Activated B cell treated with CpG ODN at 0.5 μM for 24 hours (primary cell): ENCODE measurements around the gene NEIL1. TPM values are rescaled to one million over a fixed set of nuclear protein-coding genes. Genes with fewer than 3 reads are reported as not detected.
"Not testable (repeated sequence)": the region's sequence is repeated elsewhere in the genome, so short reads cannot be mapped to it uniquely, and the experiment has no call there.

Source experiments
- ATAC-seq: fragments of 200-7000 bp; cut with Tn5 transposase; one replicate; pipeline ENCODE4 v1.10.0; 2021; ENCODE audit warnings: low read depth, mild to moderate bottlenecking, moderate library complexity
- CTCF ChIA-PET: fragments of 350-600 bp; sonication (Branson Sonifier 250); formaldehyde crosslinking; loops from one replicate; lab custom pipeline; 2021; ENCODE audit warnings: antibody characterized with exemption; lab: Charles Lee
- POLR2A ChIA-PET: fragments of 350-600 bp; sonication (Branson Sonifier 250); formaldehyde crosslinking; loops from one replicate; lab custom pipeline; 2021; ENCODE audit warnings: antibody characterized with exemption; lab: Charles Lee
- DNase-seq: peaks from one replicate; pipeline ENCODE4 v3.0.0; 2022
- H3K27ac Mint-ChIP-seq: one replicate; pipeline ENCODE4 v1.8.0; 2020; ENCODE audit warnings: mixed read lengths
- H3K27me3 Mint-ChIP-seq: one replicate; pipeline ENCODE4 v1.8.0; 2021; ENCODE audit warnings: mixed read lengths
- H3K36me3 Mint-ChIP-seq: one replicate; pipeline ENCODE4 v1.8.0; 2021; ENCODE audit warnings: low read depth, mixed read lengths
- H3K4me1 Mint-ChIP-seq: one replicate; pipeline ENCODE4 v1.8.0; 2021; ENCODE audit warnings: mixed read lengths
- H3K4me3 Mint-ChIP-seq: one replicate; pipeline ENCODE4 v1.8.0; 2020; ENCODE audit warnings: mild to moderate bottlenecking, mixed read lengths
- H3K9me3 Mint-ChIP-seq: one replicate; pipeline ENCODE4 v1.8.0; 2020; ENCODE audit warnings: mixed read lengths
- CTCF ChIP-seq: fragments of 200-600 bp; IDR thresholded peaks from one replicate; pipeline ENCODE4 v1.8.0; 2022; ENCODE audit warnings: antibody characterized with exemption, mild to moderate bottlenecking
- intact Hi-C: fragments of 100-400 bp; cut with micrococcal nuclease; formaldehyde crosslinking; loops from one replicate; pipeline ENCODE4 v1.15.1; 2024
- total RNA-seq: library from RNA; stranded (reverse); gene quantifications from 2 replicates; pipeline ENCODE4 v1.2.3, GENCODE V29; 2022

Gene NEIL1
- 25.5 and 35.8 TPM in 2 replicates for total RNA-seq

- TF ChIP-seq CTCF, result no peak
- Mint-ChIP-seq H3K27ac (peak within 1 kb of the TSS; percentile 85), H3K9me3 (peaks cover 7% of the 10 kb centered on the region), H3K4me3 (peak within 1 kb of the TSS; percentile 86), H3K4me1 (peaks cover 46% of the 10 kb centered on the region), H3K36me3 (peaks cover 11% of the 10 kb centered on the region), H3K27me3 (peaks cover 1% of the 10 kb centered on the region)
- POLR2A ChIA-PET, result interaction anchor here (0.8 to 3.5 kb wide), 6 partner anchors 21 to 293 kb away, joined by 3 to 52 read pairs (median 4); partner anchors contain the start of genes IMP3, MAN2C1 and SIN3A
- CTCF ChIA-PET, result interaction anchor here (1.0 kb wide), 1 partner anchor 21 kb away, joined by 8 read pairs; the partner anchor contains the start of gene MAN2C1
- intact Hi-C loops, result loop anchor here (1.0 to 5.0 kb wide), 6 partner anchors 11 to 560 kb away; partner anchors contain the start of genes COMMD4, IMP3, MAN2C1 and SIN3A
- DNase-seq (no peak), ATAC-seq (no peak)
Measured at GRCh38 chr15:75346796-75347221, at the start of gene NEIL1. Gene NEIL1, plus strand, starts transcription at chr15:75347039. Its CDS starts 1,867 bp downstream, at chr15:75348906.

- intact Hi-C loops, DNase-seq, H3K9me3 Mint-ChIP-seq, H3K4me1 Mint-ChIP-seq, H3K27me3 Mint-ChIP-seq, H3K36me3 Mint-ChIP-seq, H3K27ac Mint-ChIP-seq, H3K4me3 Mint-ChIP-seq: not testable (repeated sequence)
- ATAC-seq, result peak; percentile 95
- POLR2A ChIA-PET, result interaction anchor here (0.7 kb wide), 1 partner anchor 275 kb away, joined by 3 read pairs; the partner anchor contains the start of gene PPCDC
- CTCF ChIA-PET, result interaction anchor here (1.1 to 1.8 kb wide), 2 partner anchors 95 to 269 kb away, joined by 3 to 6 read pairs; no protein-coding TSS in a partner anchor
Measured at GRCh38 chr15:75298541-75299310, 48.1 kb upstream of the NEIL1 start.

GRCh38 chr15:75299311-75299688 lies 47.5 kb upstream of the NEIL1 start:
- peak; percentile 61 for DNase-seq
- POLR2A ChIA-PET, H3K4me3 Mint-ChIP-seq, H3K36me3 Mint-ChIP-seq, H3K4me1 Mint-ChIP-seq, intact Hi-C loops, H3K27me3 Mint-ChIP-seq, H3K9me3 Mint-ChIP-seq, H3K27ac Mint-ChIP-seq: not testable (repeated sequence)
- CTCF ChIA-PET, result interaction anchor here (1.8 kb wide), 1 partner anchor 270 kb away, joined by 6 read pairs; no protein-coding TSS in a partner anchor
- peak; percentile 95 for ATAC-seq

- DNase-seq, H3K27ac Mint-ChIP-seq, H3K4me1 Mint-ChIP-seq, POLR2A ChIA-PET, ATAC-seq, H3K4me3 Mint-ChIP-seq, H3K36me3 Mint-ChIP-seq, H3K9me3 Mint-ChIP-seq: not testable (repeated sequence)
- intact Hi-C loops, result loop anchor here (10.0 kb wide), 2 partner anchors 95 to 275 kb away; partner anchors contain the start of genes C15orf39 and PPCDC
- CTCF ChIA-PET, result interaction anchor here (1.8 kb wide), 1 partner anchor 271 kb away, joined by 6 read pairs; no protein-coding TSS in a partner anchor
- H3K27me3 Mint-ChIP-seq, result peaks cover 12% of the 10 kb centered on the region
Measured at GRCh38 chr15:75300026-75300425, 46.8 kb upstream of the NEIL1 start.

- ChIA-PET CTCF (no interaction called here), POLR2A (no interaction called here)
- H3K9me3 Mint-ChIP-seq, result no peaks in the 10 kb centered on the region
- H3K27me3 Mint-ChIP-seq, result peaks cover 26% of the 10 kb centered on the region
- intact Hi-C loops, result loop anchor here (10.0 kb wide), 2 partner anchors 98 to 278 kb away; partner anchors contain the start of genes C15orf39 and PPCDC
- no peak overlapping the region for H3K4me3 Mint-ChIP-seq
- H3K4me1 Mint-ChIP-seq, result no peaks in the 10 kb centered on the region
- TF ChIP-seq CTCF, result no peak
- no peaks in the 10 kb centered on the region for H3K36me3 Mint-ChIP-seq
- no peak for ATAC-seq
- no peak overlapping the region for H3K27ac Mint-ChIP-seq
- no peak for DNase-seq
Measured at GRCh38 chr15:75302318-75302717, 44.5 kb upstream of the NEIL1 start.

GRCh38 chr15:75302753-75303152 lies 44.1 kb upstream of the NEIL1 start:
- H3K4me1 Mint-ChIP-seq, H3K27ac Mint-ChIP-seq, ATAC-seq, H3K4me3 Mint-ChIP-seq, CTCF ChIA-PET, DNase-seq, H3K36me3 Mint-ChIP-seq, H3K9me3 Mint-ChIP-seq, POLR2A ChIA-PET: not testable (repeated sequence)
- peaks cover 29% of the 10 kb centered on the region for H3K27me3 Mint-ChIP-seq
- intact Hi-C loops, result loop anchor here (10.0 kb wide), 2 partner anchors 98 to 278 kb away; partner anchors contain the start of genes C15orf39 and PPCDC
